Nephron (organoid): ENCODE results near the gene SIAH1.

ENCODE experiments used
- H3K27ac Mint-ChIP-seq, 3 experiments: 2 replicates each; pipeline ENCODE4 v1.8.0; 2020; ENCODE audit warnings: mixed read lengths in 3 of 3, mild to moderate bottlenecking in 2 of 3, moderate library complexity in 1 of 3
- H3K27me3 Mint-ChIP-seq: 2 replicates; pipeline ENCODE4 v1.8.0; 2021; ENCODE audit warnings: low read depth, mild to moderate bottlenecking, moderate library complexity, mixed read lengths
- H3K36me3 Mint-ChIP-seq: 2 replicates; pipeline ENCODE4 v1.8.0; 2020; ENCODE audit warnings: low read depth, mixed read lengths
- H3K4me1 Mint-ChIP-seq: 2 replicates; pipeline ENCODE4 v1.8.0; 2020; ENCODE audit warnings: mixed read lengths
- H3K4me3 Mint-ChIP-seq, 3 experiments: 2 replicates each; pipeline ENCODE4 v1.8.0; 2020; ENCODE audit warnings: mild to moderate bottlenecking in 3 of 3, mixed read lengths in 3 of 3, moderate library complexity in 2 of 3
- H3K9me3 Mint-ChIP-seq: 2 replicates; pipeline ENCODE4 v1.8.0; 2020; ENCODE audit warnings: mixed read lengths
- CTCF ChIP-seq, 3 experiments: fragments of 200-600 bp; sonication (generic); IDR thresholded peaks; one replicate each; pipeline ENCODE4 v1.5.0; 2021; ENCODE audit warnings: antibody characterized with exemption in 3 of 3; ENCODE audit not compliant: unreplicated experiment in 3 of 3

Gene SIAH1

DNA sequence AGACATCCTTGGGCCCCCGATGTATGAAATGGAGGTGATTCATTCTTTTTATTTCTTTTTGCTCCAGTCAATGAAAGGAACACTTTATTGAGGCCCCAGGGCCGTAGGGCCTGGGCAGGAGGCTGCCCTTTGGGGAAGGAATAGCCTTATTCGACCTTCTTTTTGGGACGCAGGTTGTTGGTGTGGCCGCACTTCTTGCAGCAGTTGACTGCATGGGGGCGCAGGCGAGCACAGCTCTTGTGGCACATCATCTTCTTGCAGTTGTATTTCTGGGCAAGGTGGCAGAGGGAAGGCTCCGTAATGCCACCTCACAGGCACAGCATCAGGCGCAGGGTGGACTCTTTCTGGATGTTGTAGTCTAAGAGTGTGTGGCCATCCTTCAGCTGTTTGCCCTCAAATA, 50.9 kb downstream of the SIAH1 start:
- TF ChIP-seq CTCF (IDR thresholded peaks at IDR 0.05; ENCODE audit: unreplicated experiment in 3 of 3), result no peak
- Mint-ChIP-seq H3K27me3 (no peaks in the 10 kb centered on the region), H3K27ac (no peak overlapping the region), H3K9me3 (no peaks in the 10 kb centered on the region), H3K36me3 (peaks cover 59% of the 10 kb centered on the region), H3K4me1 (no peaks in the 10 kb centered on the region), H3K4me3 (no peak overlapping the region)

- peaks cover 49% of the 10 kb centered on the region for H3K36me3 Mint-ChIP-seq
- no peak for TF ChIP-seq CTCF (IDR thresholded peaks at IDR 0.05; ENCODE audit: unreplicated experiment in 3 of 3)
- H3K4me3 Mint-ChIP-seq, result no peak overlapping the region
- H3K4me1 Mint-ChIP-seq, result no peaks in the 10 kb centered on the region
- no peaks in the 10 kb centered on the region for H3K27me3 Mint-ChIP-seq
- no peak overlapping the region for H3K27ac Mint-ChIP-seq
- no peaks in the 10 kb centered on the region for H3K9me3 Mint-ChIP-seq
Measured at GRCh38 chr16:48332978-48333377, 52.2 kb downstream of the SIAH1 start.

- H3K4me3 Mint-ChIP-seq, result no peak overlapping the region
- no peaks in the 10 kb centered on the region for H3K9me3 Mint-ChIP-seq
- no peak overlapping the region for H3K27ac Mint-ChIP-seq
- H3K27me3 Mint-ChIP-seq, result no peaks in the 10 kb centered on the region
- H3K36me3 Mint-ChIP-seq, result peaks cover 38% of the 10 kb centered on the region
- no peak for TF ChIP-seq CTCF (IDR thresholded peaks at IDR 0.05; ENCODE audit: unreplicated experiment in 3 of 3)
- H3K4me1 Mint-ChIP-seq, result no peaks in the 10 kb centered on the region
Measured at GRCh38 chr16:48330841-48331192, 54.4 kb downstream of the SIAH1 start.

DNA sequence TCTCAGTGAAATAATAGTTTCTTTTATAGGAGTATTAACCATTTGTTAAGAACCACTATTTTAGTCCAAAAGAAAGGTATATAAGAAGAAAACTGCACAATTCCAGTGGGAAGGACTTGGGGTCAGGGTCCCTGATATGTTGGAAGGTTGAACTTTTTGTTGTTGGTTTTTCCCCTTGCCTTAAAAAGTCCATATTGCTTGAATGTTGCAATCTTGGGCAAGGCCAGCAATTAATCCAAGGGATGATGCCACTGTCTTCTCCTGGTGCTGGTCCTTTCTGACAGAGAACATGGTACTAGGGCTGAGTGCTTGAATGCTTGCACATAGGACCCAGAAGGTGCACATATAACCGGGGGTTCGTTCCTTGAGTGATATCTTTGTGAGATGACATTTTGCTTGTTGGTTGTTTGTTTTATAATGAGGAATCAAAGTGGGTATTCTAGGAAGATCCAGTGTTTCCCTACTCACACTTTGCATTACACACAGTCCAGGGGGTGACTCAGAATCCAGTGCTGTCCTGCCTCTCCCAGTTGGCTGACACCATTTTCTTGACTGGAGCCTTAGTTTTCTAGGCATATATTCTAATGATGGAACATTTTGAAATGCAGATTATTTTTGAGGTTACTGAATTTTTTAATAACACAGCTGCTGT, 54.9 kb downstream of the SIAH1 start:
- no peak overlapping the region for H3K27ac Mint-ChIP-seq
- no peak for TF ChIP-seq CTCF (IDR thresholded peaks at IDR 0.05; ENCODE audit: unreplicated experiment in 3 of 3)
- no peaks in the 10 kb centered on the region for H3K27me3 Mint-ChIP-seq
- H3K9me3 Mint-ChIP-seq, result no peaks in the 10 kb centered on the region
- peaks cover 35% of the 10 kb centered on the region for H3K36me3 Mint-ChIP-seq
- H3K4me1 Mint-ChIP-seq, result no peaks in the 10 kb centered on the region
- H3K4me3 Mint-ChIP-seq, result no peak overlapping the region

DNA sequence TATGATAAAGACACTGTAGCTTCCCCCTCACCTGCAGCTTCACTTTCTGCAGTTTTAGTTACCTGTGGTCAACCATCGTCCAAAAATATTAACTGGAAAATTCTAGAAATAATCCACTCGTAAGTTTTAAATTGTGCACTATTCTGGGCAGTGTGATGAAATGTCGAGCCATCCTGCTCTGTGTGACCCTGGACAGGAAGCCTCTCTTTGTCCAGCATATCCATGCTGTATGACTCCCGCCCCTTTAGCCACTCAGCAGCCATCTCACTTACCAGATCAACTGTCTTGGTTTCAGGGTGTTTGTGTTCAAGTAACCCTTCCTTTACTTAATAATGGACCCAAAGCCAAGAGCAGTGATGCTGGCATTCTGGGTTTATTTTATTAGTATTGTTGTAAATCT, 56.1 kb downstream of the SIAH1 start:
- Mint-ChIP-seq H3K4me1 (no peaks in the 10 kb centered on the region), H3K9me3 (no peaks in the 10 kb centered on the region), H3K4me3 (no peak overlapping the region), H3K36me3 (peaks cover 28% of the 10 kb centered on the region), H3K27me3 (no peaks in the 10 kb centered on the region), H3K27ac (no peak overlapping the region)
- TF ChIP-seq CTCF (IDR thresholded peaks at IDR 0.05; ENCODE audit: unreplicated experiment in 3 of 3), result no peak

GRCh38 chr16:48326915-48327314, 58.3 kb downstream of the SIAH1 start:
- no peaks in the 10 kb centered on the region for H3K27me3 Mint-ChIP-seq
- no peak overlapping the region for H3K4me3 Mint-ChIP-seq
- H3K9me3 Mint-ChIP-seq, result no peaks in the 10 kb centered on the region
- peaks cover 20% of the 10 kb centered on the region for H3K36me3 Mint-ChIP-seq
- no peaks in the 10 kb centered on the region for H3K4me1 Mint-ChIP-seq
- no peak overlapping the region for H3K27ac Mint-ChIP-seq
- no peak for TF ChIP-seq CTCF (IDR thresholded peaks at IDR 0.05; ENCODE audit: unreplicated experiment in 3 of 3)
